Thyroid gland (tissue), 4 donors: Measurements from ENCODE around the gene PTPA. TPM values are rescaled to one million over a fixed set of nuclear protein-coding genes. Genes with fewer than 3 reads are reported as not detected.

ENCODE experiments used
- DNase-seq, 2 donors: peaks; one replicate each; pipeline ENCODE4 v3.0.0-alpha.2; 2019
- H3K27ac ChIP-seq, 3 donors: fragments of 200-600 bp; sonication (generic); 1 replicate in 2 of 3; 2 replicates in 1 of 3; pipeline ENCODE4 v1.5.1; 2016 to 2019; ENCODE audit warnings: mild to moderate bottlenecking in 1 of 3, moderate library complexity in 1 of 3
- H3K27me3 ChIP-seq: fragments of 200-600 bp; sonication (generic); one replicate; pipeline ENCODE4 v1.5.1; 2019
- H3K36me3 ChIP-seq, 2 donors: fragments of 200-600 bp; sonication (generic); one replicate each; pipeline ENCODE4 v1.5.1; 2016 to 2019
- H3K4me1 ChIP-seq, 2 donors: fragments of 200-600 bp; sonication (generic); one replicate each; pipeline ENCODE4 v1.5.1; 2017 to 2019
- H3K4me3 ChIP-seq, 3 donors: fragments of 200-600 bp; sonication (generic); replicated peaks in 1 of 3; 1 replicate in 2 of 3; 2 replicates in 1 of 3; pipeline ENCODE4 v1.5.1; 2016; ENCODE audit warnings: mild to moderate bottlenecking in 1 of 3
- H3K9me3 ChIP-seq: fragments of 200-600 bp; sonication (generic); one replicate; pipeline ENCODE4 v1.5.1; 2017
- CTCF ChIP-seq, 6 experiments: fragments of 200-600 bp in 3 of 6; fragments of 450-650 bp in 3 of 6; sonication (generic) in 3 of 6; IDR thresholded peaks; one replicate each; pipeline ENCODE4 v1.5.1; 2016 to 2019; ENCODE audit warnings: antibody characterized with exemption in 6 of 6, mild to moderate bottlenecking in 2 of 6, inconsistent platforms in 1 of 6, moderate library complexity in 1 of 6
- POLR2A ChIP-seq, 2 donors: fragments of 450-650 bp; IDR thresholded peaks; one replicate each; pipeline ENCODE4 v1.6.1; 2017; ENCODE audit warnings: antibody characterized with exemption in 2 of 2, mild to moderate bottlenecking in 2 of 2, moderate library complexity in 1 of 2
- WGBS, 2 donors: methylation state at CpG; one replicate each; pipeline ENCODE4 v1.1.5; 2017; 5-methylcytosine and 5-hydroxymethylcytosine counted together
- intact Hi-C: fragments of 100-400 bp; cut with DNase I; formaldehyde crosslinking; loops from one replicate; pipeline ENCODE4 v1.15.1; 2023
- total RNA-seq, 4 donors: library from RNA; depleted of rRNA; stranded (reverse); fragments of >200 nt; gene quantifications; one replicate each; pipeline ENCODE4 v1.2.3, GENCODE V29; 2016

Gene PTPA
- total RNA-seq, 4 donors from 2014 or later = 45.0 to 117 (median 89.5) TPM

DNA sequence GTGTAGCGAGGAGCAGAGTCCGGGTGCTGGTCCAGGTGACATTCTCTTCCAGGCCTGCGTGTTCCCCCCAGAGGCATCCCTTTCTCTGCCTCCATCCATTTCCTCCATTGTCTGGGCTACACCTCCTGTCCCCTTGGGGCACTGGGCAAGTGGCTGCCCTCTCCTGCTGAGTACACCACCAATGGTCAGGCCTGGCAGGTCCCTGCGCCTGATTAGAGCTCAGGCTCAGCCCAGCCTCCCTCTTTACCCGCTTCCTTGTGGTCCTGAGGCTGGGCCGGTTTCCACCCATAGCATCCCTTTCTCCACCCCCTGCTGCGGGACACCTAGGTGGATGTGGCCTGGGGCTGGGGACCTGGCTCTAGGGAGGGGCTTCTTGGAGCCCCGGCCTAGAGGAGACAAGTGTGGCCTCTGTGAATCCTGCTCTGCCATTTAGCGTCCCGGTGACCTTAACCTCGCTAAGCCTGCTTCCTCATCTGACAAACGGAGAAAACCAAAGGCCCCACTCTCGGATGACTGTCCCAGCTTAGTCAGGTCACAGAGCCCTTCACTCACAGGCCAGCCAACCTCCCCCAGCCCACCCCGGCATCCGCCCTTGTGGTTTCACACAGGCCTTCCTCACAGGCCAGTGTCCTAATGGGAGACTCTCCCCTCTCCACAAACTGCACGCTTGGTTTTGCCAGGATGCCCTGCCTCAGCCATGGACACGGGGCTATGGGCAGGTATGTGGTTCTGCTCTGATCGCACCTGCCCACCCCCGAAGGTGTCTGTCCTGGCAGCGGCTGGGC, 17.4 kb upstream of the PTPA start:
- 82 to 83% methylated on average over 18 to 20 of the region's 20 CpGs for WGBS, 2 donors
- Histone ChIP-seq H3K27me3 (no peaks in the 10 kb centered on the region), H3K4me3 (no peak overlapping the region), H3K36me3 (peaks cover 13 to 16% of the 10 kb centered on the region in 2 donors), H3K9me3 (no peaks in the 10 kb centered on the region), H3K27ac (no peak overlapping the region), H3K4me1 (no peaks in the 10 kb centered on the region)
- TF ChIP-seq CTCF (IDR thresholded peaks at IDR 0.05) (no peak), POLR2A (IDR thresholded peaks at IDR 0.05) (no peak)
- DNase-seq = no peak
- intact Hi-C loops = no loop called here

- TF ChIP-seq POLR2A (IDR thresholded peaks at IDR 0.05) = no peak
- TF ChIP-seq CTCF (IDR thresholded peaks at IDR 0.05) = no peak
- peaks cover 8% of the 10 kb centered on the region in 2 donors for H3K36me3 ChIP-seq
- no peaks in the 10 kb centered on the region for H3K9me3 ChIP-seq
- DNase-seq = no peak
- H3K27ac ChIP-seq = no peak overlapping the region
- no peak overlapping the region for H3K4me3 ChIP-seq
- intact Hi-C loops = no loop called here
- H3K27me3 ChIP-seq = no peaks in the 10 kb centered on the region
- WGBS, 2 donors = 94 to 97% methylated on average over 6 to 13 of the region's 13 CpGs
- H3K4me1 ChIP-seq = no peaks in the 10 kb centered on the region
Measured at GRCh38 chr9:129094387-129095169, 16.6 kb upstream of the PTPA start.

DNA sequence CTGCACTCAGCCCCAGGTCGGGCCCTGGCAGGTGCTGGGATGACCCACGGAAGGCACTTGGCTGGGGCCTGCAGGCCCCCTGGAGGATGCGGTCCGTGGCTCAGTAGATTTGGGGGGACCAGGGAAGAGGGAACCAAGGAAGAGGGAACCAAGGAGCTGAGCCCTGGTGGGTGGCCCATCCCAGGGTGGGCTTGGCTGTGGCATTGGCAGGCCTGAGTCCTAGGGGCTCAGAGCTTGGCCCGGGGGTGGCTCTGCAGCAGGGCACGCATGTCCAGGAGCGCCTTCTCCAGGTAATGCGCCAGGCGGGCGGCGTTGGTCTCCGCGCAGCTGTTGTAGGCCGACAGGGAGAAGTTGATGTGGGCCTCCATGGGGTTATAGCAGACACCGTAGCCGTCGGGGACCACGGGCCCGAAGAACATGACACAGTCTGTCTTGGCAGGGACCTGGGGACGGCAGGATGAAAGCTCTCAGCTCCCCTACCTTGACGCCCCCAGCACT, 16.0 kb upstream of the PTPA start:
- Histone ChIP-seq H3K27me3 (no peaks in the 10 kb centered on the region), H3K4me3 (no peak overlapping the region), H3K27ac (no peak overlapping the region), H3K9me3 (no peaks in the 10 kb centered on the region), H3K36me3 (peaks cover 8% of the 10 kb centered on the region in 2 donors), H3K4me1 (no peaks in the 10 kb centered on the region)
- no peak for DNase-seq
- TF ChIP-seq POLR2A (IDR thresholded peaks at IDR 0.05) = no peak
- TF ChIP-seq CTCF (IDR thresholded peaks at IDR 0.05) = no peak
- WGBS, 2 donors = 94 to 98% methylated on average over 16 of the region's 21 CpGs
- intact Hi-C loops = no loop called here

GRCh38 chr9:129095908-129096307, 15.3 kb upstream of the PTPA start:
- 95% methylated on average over 3 of the region's 12 CpGs; no CpG with 5 or more reads in 1 of the 2 donors for WGBS, 2 donors
- intact Hi-C loops = no loop called here
- H3K36me3 ChIP-seq = peaks cover 8% of the 10 kb centered on the region in 2 donors

More at GRCh38 chr9:129095908-129096307, 15.3 kb upstream of the PTPA start:
- no peak for DNase-seq
- Histone ChIP-seq H3K4me1 (no peaks in the 10 kb centered on the region), H3K9me3 (no peaks in the 10 kb centered on the region), H3K27me3 (no peaks in the 10 kb centered on the region), H3K27ac (no peak overlapping the region), H3K4me3 (no peak overlapping the region)
- TF ChIP-seq POLR2A (IDR thresholded peaks at IDR 0.05) = no peak
- TF ChIP-seq CTCF (IDR thresholded peaks at IDR 0.05) = no peak
